PFSK-1 (cell line): Measurements from ENCODE around the gene KHDC1. TPM values are rescaled to one million over a fixed set of nuclear protein-coding genes. Genes with fewer than 3 reads are reported as not detected.

Experiments used
- FOXP2 ChIP-seq: optimal IDR thresholded peaks from 2 replicates; pipeline ENCODE3; 2011; ENCODE audit warnings: borderline replicate concordance, control low read depth, inconsistent platforms; ENCODE audit not compliant: insufficient read depth; ENCODE audit errors: extremely low read length, extremely low read depth
- POLR2AphosphoS5 ChIP-seq: IDR thresholded peaks from 2 replicates; pipeline ENCODE4 v1.6.1; 2012; ENCODE audit warnings: low read depth, mild to moderate bottlenecking, control low read depth, low read length, moderate library complexity
- SIN3A ChIP-seq: IDR thresholded peaks from 2 replicates; pipeline ENCODE4 v1.6.1; 2012; ENCODE audit warnings: mild to moderate bottlenecking, low read length, moderate library complexity, borderline replicate concordance; ENCODE audit not compliant: insufficient read depth
- TAF1 ChIP-seq: IDR thresholded peaks from 2 replicates; pipeline ENCODE4 v1.6.1; 2012; ENCODE audit warnings: low read length, control low read depth, borderline replicate concordance; ENCODE audit not compliant: insufficient read depth
- polyA plus RNA-seq: library from polyadenylated mRNA; unstranded; fragments of >200 nt; gene quantifications from one replicate; pipeline ENCODE4 v1.2.1, GENCODE V29; 2012; ENCODE audit warnings: low read depth, missing spikeins; ENCODE audit not compliant: insufficient read length
- TF ChIP-seq, protein P1 (sequence below), 2 experiments: IDR thresholded peaks; 2 replicates each; pipeline versions ENCODE4 v1.6.1 to v1.8.0; 2011 to 2012; ENCODE audit warnings: low read depth in 2 of 2, low read length in 2 of 2, control low read depth in 1 of 2, inconsistent platforms in 1 of 2, mild to moderate bottlenecking in 1 of 2, moderate library complexity in 1 of 2; ENCODE audit not compliant: insufficient read depth in 1 of 2

Gene KHDC1, protein sequence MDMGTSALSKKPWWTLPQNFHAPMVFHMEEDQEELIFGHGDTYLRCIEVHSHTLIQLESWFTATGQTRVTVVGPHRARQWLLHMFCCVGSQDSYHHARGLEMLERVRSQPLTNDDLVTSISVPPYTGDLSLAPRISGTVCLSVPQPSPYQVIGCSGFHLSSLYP
- polyA plus RNA-seq, result not detected

DNA sequence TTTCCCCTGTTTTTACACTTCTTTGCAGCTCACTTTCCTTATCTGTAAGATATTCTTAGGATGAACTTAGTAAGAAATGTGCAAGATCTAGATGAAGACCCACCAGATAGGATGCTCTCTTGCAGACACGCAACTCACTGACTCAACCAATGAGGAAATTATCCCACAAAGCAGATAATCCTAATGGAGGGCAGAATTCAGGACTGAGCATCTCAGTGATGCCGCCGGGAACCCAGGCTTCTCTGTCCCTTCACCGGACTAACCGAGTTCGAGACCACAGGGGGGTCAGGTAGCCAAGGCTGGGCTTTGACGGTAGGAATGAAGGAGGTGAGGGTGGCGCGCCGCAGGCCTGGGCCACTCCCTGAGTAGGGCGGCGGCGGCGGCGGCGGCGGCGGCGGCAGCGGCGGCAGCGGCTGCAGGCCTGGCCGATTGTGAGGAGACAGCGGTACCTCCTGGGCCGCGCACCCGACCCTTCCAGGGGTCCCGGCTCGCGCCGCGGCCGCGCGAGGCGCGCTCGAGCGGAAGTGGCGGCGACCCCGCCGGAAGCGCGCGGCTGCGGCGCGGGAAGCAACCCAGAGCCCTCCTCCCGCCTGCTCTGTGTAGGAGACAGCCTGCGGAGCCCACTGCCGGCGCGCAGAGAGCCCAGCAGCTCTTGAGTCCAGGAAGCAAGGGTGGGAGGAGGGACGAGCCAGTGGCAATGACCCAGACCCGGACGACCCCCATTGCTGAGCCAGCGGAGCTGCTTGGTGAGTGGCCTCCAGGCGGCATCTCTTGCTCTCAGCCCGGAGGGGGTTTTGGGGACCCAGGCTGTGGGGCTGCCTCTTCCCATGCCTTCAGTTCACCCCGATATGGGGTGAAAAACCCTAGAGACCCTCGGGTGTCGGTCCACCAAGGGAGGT, at the start of gene KHDC1:
TSS of gene KHDC1 (minus strand) at position 526 of the 899 bp plus-strand sequence. CDS start 20,679 bp downstream, outside the sequence.
- TF ChIP-seq TAF1 (no peak), FOXP2 (peak; percentile 65)

- no peak for TF ChIP-seq SIN3A
- TF ChIP-seq FOXP2, result no peak
- TF ChIP-seq TAF1, result no peak
- no peak for TF ChIP-seq POLR2AphosphoS5
- TF ChIP-seq, protein P1, sequence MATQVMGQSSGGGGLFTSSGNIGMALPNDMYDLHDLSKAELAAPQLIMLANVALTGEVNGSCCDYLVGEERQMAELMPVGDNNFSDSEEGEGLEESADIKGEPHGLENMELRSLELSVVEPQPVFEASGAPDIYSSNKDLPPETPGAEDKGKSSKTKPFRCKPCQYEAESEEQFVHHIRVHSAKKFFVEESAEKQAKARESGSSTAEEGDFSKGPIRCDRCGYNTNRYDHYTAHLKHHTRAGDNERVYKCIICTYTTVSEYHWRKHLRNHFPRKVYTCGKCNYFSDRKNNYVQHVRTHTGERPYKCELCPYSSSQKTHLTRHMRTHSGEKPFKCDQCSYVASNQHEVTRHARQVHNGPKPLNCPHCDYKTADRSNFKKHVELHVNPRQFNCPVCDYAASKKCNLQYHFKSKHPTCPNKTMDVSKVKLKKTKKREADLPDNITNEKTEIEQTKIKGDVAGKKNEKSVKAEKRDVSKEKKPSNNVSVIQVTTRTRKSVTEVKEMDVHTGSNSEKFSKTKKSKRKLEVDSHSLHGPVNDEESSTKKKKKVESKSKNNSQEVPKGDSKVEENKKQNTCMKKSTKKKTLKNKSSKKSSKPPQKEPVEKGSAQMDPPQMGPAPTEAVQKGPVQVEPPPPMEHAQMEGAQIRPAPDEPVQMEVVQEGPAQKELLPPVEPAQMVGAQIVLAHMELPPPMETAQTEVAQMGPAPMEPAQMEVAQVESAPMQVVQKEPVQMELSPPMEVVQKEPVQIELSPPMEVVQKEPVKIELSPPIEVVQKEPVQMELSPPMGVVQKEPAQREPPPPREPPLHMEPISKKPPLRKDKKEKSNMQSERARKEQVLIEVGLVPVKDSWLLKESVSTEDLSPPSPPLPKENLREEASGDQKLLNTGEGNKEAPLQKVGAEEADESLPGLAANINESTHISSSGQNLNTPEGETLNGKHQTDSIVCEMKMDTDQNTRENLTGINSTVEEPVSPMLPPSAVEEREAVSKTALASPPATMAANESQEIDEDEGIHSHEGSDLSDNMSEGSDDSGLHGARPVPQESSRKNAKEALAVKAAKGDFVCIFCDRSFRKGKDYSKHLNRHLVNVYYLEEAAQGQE (IDR thresholded peaks at IDR 0.05; ENCODE audit: insufficient read depth in 1 of 2, low read depth in 2 of 2, low read length in 2 of 2), result no peak
Measured at GRCh38 chr6:73309785-73310502, 46.9 kb upstream of the KHDC1 start.

GRCh38 chr6:73309535-73309784, 46.5 kb upstream of the KHDC1 start:
- TF ChIP-seq FOXP2 (no peak), POLR2AphosphoS5 (no peak), TAF1 (no peak), SIN3A (no peak)
- TF ChIP-seq, protein P1 (IDR thresholded peaks at IDR 0.05; ENCODE audit: insufficient read depth in 1 of 2, low read depth in 2 of 2, low read length in 2 of 2), result no peak

DNA sequence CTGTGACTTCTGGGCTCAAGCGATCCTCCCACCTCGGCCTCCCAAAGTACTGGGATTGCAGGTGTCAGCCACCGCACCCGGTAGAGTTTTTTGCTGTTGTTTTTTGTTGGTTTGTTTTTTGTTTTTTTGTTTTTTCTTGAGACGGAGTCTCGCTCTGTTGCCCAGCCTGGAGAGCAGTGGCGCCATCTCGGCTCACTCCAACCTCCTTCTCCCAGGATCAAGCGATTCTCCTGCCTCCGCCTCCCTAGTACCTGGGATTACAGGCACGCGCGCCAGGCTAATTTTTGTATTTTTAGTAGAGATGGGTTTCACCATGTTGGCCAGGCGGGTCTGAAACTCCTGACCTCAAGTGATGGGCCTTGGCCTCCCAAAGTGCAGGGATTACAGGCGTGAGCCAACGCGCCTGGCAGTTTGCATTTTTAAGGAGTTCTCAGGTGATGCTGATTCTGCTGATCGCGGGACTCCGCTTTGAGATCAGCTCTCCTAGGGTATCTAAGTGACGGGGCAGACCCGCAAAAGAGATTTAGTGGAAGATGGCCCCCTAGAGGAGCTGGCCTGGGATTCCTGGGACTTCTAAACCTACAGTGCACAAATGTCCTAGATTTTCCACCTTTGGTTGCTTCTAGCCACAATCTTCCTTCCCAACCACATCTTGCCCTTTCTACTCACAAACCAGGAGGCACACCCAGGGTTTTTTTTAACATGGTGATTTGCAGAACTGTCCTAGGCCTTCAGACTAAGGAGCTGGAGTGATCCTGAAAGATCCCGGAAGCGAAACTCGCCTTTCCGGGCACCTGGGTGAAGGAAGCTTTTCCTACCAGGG, 45.9 kb upstream of the KHDC1 start:
- TF ChIP-seq FOXP2 (no peak), TAF1 (no peak), SIN3A (no peak), POLR2AphosphoS5 (no peak)
- TF ChIP-seq, protein P1 (IDR thresholded peaks at IDR 0.05; ENCODE audit: insufficient read depth in 1 of 2, low read depth in 2 of 2, low read length in 2 of 2), result no peak

GRCh38 chr6:73302339-73302738, 39.3 kb upstream of the KHDC1 start:
- TF ChIP-seq SIN3A (no peak), TAF1 (no peak), FOXP2 (no peak), POLR2AphosphoS5 (no peak)
- TF ChIP-seq, protein P1 (IDR thresholded peaks at IDR 0.05; ENCODE audit: insufficient read depth in 1 of 2, low read depth in 2 of 2, low read length in 2 of 2), result no peak
